K562 (cell line): ENCODE measurements around the gene APPL2. TPM values are rescaled to one million over a fixed set of nuclear protein-coding genes. Genes with fewer than 3 reads are reported as not detected.

Experiments used
- ATAC-seq: fragments of 200-7000 bp; cut with Tn5 transposase; 3 replicates; pipeline ENCODE4 v1.9.1; 2020; ENCODE audit warnings: moderate library complexity
- BruUV-seq: library from RNA; stranded (reverse); fragments of 400-500 nt; replicated peaks from 2 replicates; lab custom pipeline; 2021; lab: Mats Ljungman, UMichigan
- CTCF ChIA-PET: fragments of 300-600 bp; formaldehyde crosslinking; extraction: SDS; loops from one replicate; lab custom pipeline; 2021; ENCODE audit warnings: low intra/inter-chr PET ratio; lab: Yijun Ruan, JAX
- POLR2A ChIA-PET: fragments of 300-600, 350-650 bp; sonication (Branson Sonifier 250); formaldehyde crosslinking; extraction: SDS; loops from one replicate; lab custom pipeline; 2021; ENCODE audit warnings: antibody characterized with exemption, inconsistent platforms; lab: Yijun Ruan, JAX
- DNase-seq, 4 experiments: peaks; one replicate each; pipeline versions ENCODE4 v3.0.0 to v3.0.0-alpha.2; 2011 to 2018; ENCODE audit warnings: low spot score in 3 of 4, mixed read lengths in 3 of 4; ENCODE audit errors: extremely low read depth in 1 of 4
- FAIRE-seq: peaks from 2 replicates; lab custom pipeline; 2011; peaks lifted over from hg19 to GRCh38; lab: Jason Lieb, UNC
- H2AFZ ChIP-seq: 2 replicates; pipeline ENCODE4 v1.6.0; 2011; ENCODE audit warnings: low read depth, low read length, control low read depth, inconsistent platforms
- H3K27ac ChIP-seq: fragments of 200-600 bp; 3 replicates; pipeline ENCODE4 v1.8.0; 2011; ENCODE audit warnings: low read depth, mild to moderate bottlenecking, control low read depth, inconsistent platforms, low read length, moderate library complexity, mixed read lengths; ENCODE audit errors: extremely low read depth
- H3K27me3 ChIP-seq, 2 experiments: fragments of 300-600 bp in 1 of 2; 2 replicates in 1 of 2; 3 replicates in 1 of 2; pipeline versions ENCODE4 v1.6.0 to v1.8.0; 2011; ENCODE audit warnings: inconsistent platforms in 2 of 2, low read length in 2 of 2, mild to moderate bottlenecking in 1 of 2, mixed read lengths in 1 of 2, moderate library complexity in 1 of 2; ENCODE audit not compliant: control insufficient read depth in 2 of 2, insufficient read depth in 2 of 2
- H3K36me3 ChIP-seq: fragments of 300-600 bp; 3 replicates; pipeline ENCODE4 v1.8.0; 2011; ENCODE audit warnings: mild to moderate bottlenecking, low read length, inconsistent platforms; ENCODE audit not compliant: control insufficient read depth, insufficient read depth
- H3K4me1 ChIP-seq, 2 experiments: fragments of 200-600 bp in 1 of 2; replicated peaks in 1 of 2; 2 replicates in 1 of 2; 3 replicates in 1 of 2; pipeline versions ENCODE4 v1.5.1 to v1.8.0; 2011; ENCODE audit warnings: inconsistent platforms in 2 of 2, low read length in 2 of 2, mild to moderate bottlenecking in 1 of 2, mixed read lengths in 1 of 2, moderate library complexity in 1 of 2; ENCODE audit not compliant: control insufficient read depth in 2 of 2, insufficient read depth in 2 of 2
- H3K4me2 ChIP-seq: 2 replicates; pipeline ENCODE4 v1.6.1; 2011; ENCODE audit warnings: low read length, control low read depth, inconsistent platforms, mixed read lengths; ENCODE audit not compliant: insufficient read depth
- H3K4me3 ChIP-seq: fragments of 200-600 bp; sonication (generic), shearing (Covaris generic); 2 replicates; pipeline ENCODE4 v1.5.1; 2016; ENCODE audit warnings: control low read depth, inconsistent platforms
- H3K79me2 ChIP-seq: fragments of 200-600 bp; 3 replicates; pipeline ENCODE4 v1.8.0; 2011; ENCODE audit warnings: low read length, inconsistent platforms; ENCODE audit not compliant: control insufficient read depth, insufficient read depth
- H3K9ac ChIP-seq, 2 experiments: 2 replicates each; pipeline versions ENCODE4 v1.6.0 to v1.6.1; 2011; ENCODE audit warnings: low read depth in 2 of 2, low read length in 2 of 2, control low read depth in 1 of 2, inconsistent platforms in 1 of 2, mild to moderate bottlenecking in 1 of 2, mixed read lengths in 1 of 2; ENCODE audit not compliant: insufficient read depth in 1 of 2
- H3K9me1 ChIP-seq: one replicate; pipeline ENCODE4 v1.6.0; 2011; ENCODE audit warnings: inconsistent platforms, mild to moderate bottlenecking, low read length, moderate library complexity; ENCODE audit not compliant: control insufficient read depth, insufficient read depth
- H3K9me3 ChIP-seq: replicated peaks from 2 replicates; pipeline ENCODE4 v1.5.1; 2011; ENCODE audit warnings: low read depth, low read length, inconsistent platforms; ENCODE audit not compliant: control insufficient read depth, insufficient read depth
- H4K20me1 ChIP-seq: replicated peaks from 2 replicates; pipeline ENCODE4 v1.6.1; 2011; ENCODE audit warnings: low read length, inconsistent platforms, mixed read lengths; ENCODE audit not compliant: control insufficient read depth, insufficient read depth
- C11orf30 ChIP-seq: fragments of 450-650 bp; IDR thresholded peaks from 2 replicates; pipeline ENCODE4 v1.6.1; 2016; ENCODE audit warnings: low read depth, mild to moderate bottlenecking
- CSDE1 ChIP-seq, 2 experiments: fragments of 450-650 bp; IDR thresholded peaks; 2 replicates each; pipeline ENCODE4 v1.6.1; 2016; ENCODE audit warnings: mild to moderate bottlenecking in 1 of 2
- GTF2B ChIP-seq: IDR thresholded peaks from 2 replicates; pipeline ENCODE4 v1.6.1; 2011; ENCODE audit not compliant: insufficient read length; ENCODE audit errors: extremely low read depth
- MCM3 ChIP-seq: fragments of 450-650 bp; IDR thresholded peaks from 2 replicates; pipeline ENCODE4 v1.6.1; 2016
- MEF2D ChIP-seq: conservative IDR thresholded peaks from 2 replicates; pipeline ENCODE4 v1.6.1; 2016; ENCODE audit warnings: low read depth, missing genetic modification characterization, missing compliant biosample characterization
- MYBL2 ChIP-seq, 2 experiments: fragments of 450-650 bp in 1 of 2; sonication (generic) in 1 of 2; formaldehyde crosslinking in 1 of 2; IDR thresholded peaks; 2 replicates each; pipeline versions ENCODE4 v1.6.1 to v1.8.1; 2017 to 2022; ENCODE audit warnings: borderline replicate concordance in 1 of 2, inconsistent platforms in 1 of 2, low read depth in 1 of 2, mild to moderate bottlenecking in 1 of 2, missing genetic modification reagents in 1 of 2, moderate library complexity in 1 of 2
- SRSF7 ChIP-seq: fragments of 200-400 bp; formaldehyde crosslinking; optimal IDR thresholded peaks from 2 replicates; pipeline ENCODE3; 2017; ENCODE audit warnings: mild to moderate bottlenecking, low read depth, low read length
- ZNF316 ChIP-seq: fragments of 450-650 bp; IDR thresholded peaks from 2 replicates; pipeline ENCODE4 v1.6.1; 2016
- WGBS: fragments of 100-300 bp; shearing (Covaris generic); methylation state at CpG from one replicate; pipeline ENCODE4 v1.1.6; 2016; ENCODE audit warnings: low coverage, mixed read lengths; ENCODE audit not compliant: insufficient coverage; ENCODE audit errors: missing lambda C conversion rate; 5-methylcytosine and 5-hydroxymethylcytosine counted together
- in situ Hi-C: fragments of 300-500 bp; cut with MboI; formaldehyde crosslinking; loops from 4 replicates; pipeline ENCODE4 v1.15.0; 2018; ENCODE audit warnings: inconsistent platforms, mixed read lengths
- intact Hi-C: fragments of 100-400 bp; cut with micrococcal nuclease; formaldehyde crosslinking; loops from 2 replicates; pipeline ENCODE4 v1.14.2; 2022
- polyA plus RNA-seq, 8 experiments: library from polyadenylated mRNA; depleted of rRNA in 4 of 8; stranded (reverse) in 5 of 8; unstranded in 3 of 8; fragments of >200 nt; fragmentation: Nextera tagmentation in 2 of 8; fragmentation: Illumina TruSeq in 1 of 8; extraction: Ambion mirVana in 2 of 8; extraction: Trizol in 1 of 8; gene quantifications; 2 replicates each; pipeline versions ENCODE4 v1.2.1 to v1.2.3, GENCODE V29; 2011 to 2014; ENCODE audit warnings: inconsistent platforms in 1 of 8, missing spikeins in 1 of 8
- total RNA-seq, 7 experiments: library from RNA; depleted of rRNA in 6 of 7; stranded (reverse); fragments of >200 nt in 6 of 7; fragmentation: Illumina TruSeq in 2 of 7; extraction: Trizol in 2 of 7; gene quantifications; 2 replicates each; pipeline versions ENCODE4 v1.2.1 to v1.2.3, GENCODE V29; 2011 to 2021; ENCODE audit warnings: low replicate concordance in 1 of 7

The APPL2 gene
- total and polyA plus RNA-seq, 9 of the 15 experiments (the other 6 are each of a cell fraction or from before 2014, with no cell fraction given), result 2.1 to 14.4 (median 8.2) TPM

- intact Hi-C loops (no loop called here), in situ Hi-C loops (no loop called here)
- no peak for TF ChIP-seq GTF2B
- Histone ChIP-seq H3K27me3 (no peaks in the 10 kb centered on the region), H3K9me3 (no peaks in the 10 kb centered on the region), H3K79me2 (no peaks in the 10 kb centered on the region), H4K20me1 (no peaks in the 10 kb centered on the region), H3K4me2 (no peak overlapping the region), H3K9ac (no peak overlapping the region), H2AFZ (no peak overlapping the region), H3K4me3 (no peak overlapping the region), H3K9me1 (no peaks in the 10 kb centered on the region), H3K36me3 (peaks cover 3% of the 10 kb centered on the region; the same call in 1 of the 3 replicates), H3K27ac (no peak overlapping the region), H3K4me1 (peaks cover 1 to 11% of the 10 kb centered on the region in 2 experiments; a peak in 4 of 5 replicates)
- CTCF ChIA-PET, result no interaction called here
- POLR2A ChIA-PET, result interaction anchor here (1.1 kb wide), 1 partner anchor 12 kb away, joined by 3 read pairs; no protein-coding TSS in a partner anchor
- ATAC-seq, result no peak
- DNase-seq, result no peak
- 95% methylated on average over 8 of the region's 8 CpGs for WGBS
- no peak for FAIRE-seq
- no TSS peak for BruUV-seq
Observed at GRCh38 chr12:105228966-105229365, 7.0 kb downstream of the APPL2 start.

- Histone ChIP-seq H3K9me1 (no peaks in the 10 kb centered on the region), H3K36me3 (peaks cover 3% of the 10 kb centered on the region; the same call in 1 of the 3 replicates), H3K4me1 (peaks cover 3 to 11% of the 10 kb centered on the region in 2 experiments; a peak in 4 of 5 replicates), H3K9me3 (no peaks in the 10 kb centered on the region), H3K27me3 (no peaks in the 10 kb centered on the region), H3K9ac (no peak overlapping the region), H4K20me1 (no peaks in the 10 kb centered on the region), H2AFZ (no peak overlapping the region), H3K79me2 (no peaks in the 10 kb centered on the region), H3K27ac (no peak overlapping the region), H3K4me3 (no peak overlapping the region), H3K4me2 (no peak overlapping the region)
- ChIA-PET POLR2A (interaction anchor here (1.1 kb wide), 1 partner anchor 12 kb away, joined by 3 read pairs; no protein-coding TSS in a partner anchor), CTCF (no interaction called here)
- intact Hi-C loops, result no loop called here
- no peak for DNase-seq
- ATAC-seq, result no peak
- TF ChIP-seq CSDE1 (IDR thresholded peaks at IDR 0.05) (no peak), MCM3 (no peak), SRSF7 (no peak), MYBL2 (IDR thresholded peaks at IDR 0.05; ENCODE audit: low read depth) (no peak), MYBL2 (CRISPR knock-in tag; IDR thresholded peaks at IDR 0.05; ENCODE audit: borderline replicate concordance) (no peak), MEF2D (tag) (no peak), C11orf30 (0 out of 2 replicates have a peak, but pooled peaks have one; percentile 12), ZNF316 (peak; percentile 51; the same call in 1 of the 2 replicates)
- BruUV-seq, result no TSS peak
- no peak for FAIRE-seq
- in situ Hi-C loops, result no loop called here
- WGBS, result 61% methylated on average over 1 of the region's 1 CpG
Observed at GRCh38 chr12:105228494-105228893, 7.5 kb downstream of the APPL2 start.
